ENCODE measurements around the gene SCARB2. TPM values are rescaled to one million over a fixed set of nuclear protein-coding genes. Genes with fewer than 3 reads are reported as not detected.

Gene SCARB2
- total RNA-seq, 1 donor, result 200 TPM

DNA sequence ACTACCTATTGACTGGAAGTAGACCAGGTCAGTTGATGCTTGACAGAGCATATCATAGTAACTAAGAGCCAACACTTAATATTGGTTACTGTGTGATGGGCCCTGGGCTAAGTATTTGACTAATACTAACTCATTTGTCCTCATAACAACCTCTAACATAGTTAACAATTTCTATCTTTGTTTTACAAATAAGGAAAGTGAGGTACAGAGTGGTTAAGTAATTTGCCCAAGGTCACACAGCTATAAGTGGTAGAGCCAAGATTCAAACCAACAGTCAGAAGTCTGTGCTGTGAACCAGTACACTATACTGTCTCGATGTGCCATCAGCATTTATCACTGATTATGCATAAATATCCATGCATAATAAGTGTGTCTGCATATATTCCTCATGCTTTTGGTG, 38.3 kb downstream of the SCARB2 start:
- Histone ChIP-seq H3K4me2 (ENCODE audit: insufficient read depth, low read length) (no peak overlapping the region), H3K27ac (ENCODE audit: low read depth, low read length) (no peak overlapping the region), H3K36me3 (ENCODE audit: insufficient read depth, low read length) (peaks cover 37% of the 10 kb centered on the region), H2AFZ (ENCODE audit: low read length) (no peak overlapping the region), H3K4me1 (ENCODE audit: insufficient read depth, low read length) (peaks cover 6% of the 10 kb centered on the region), H3K79me2 (ENCODE audit: insufficient read depth, low read length) (peaks cover 16% of the 10 kb centered on the region), H4K20me1 (ENCODE audit: insufficient read depth, low read length) (no peaks in the 10 kb centered on the region), H3K27me3 (ENCODE audit: insufficient read depth, low read length) (no peaks in the 10 kb centered on the region), H3K4me3 (ENCODE audit: insufficient read depth, low read length) (no peak overlapping the region), H3K9me3 (ENCODE audit: low read depth, low read length) (no peaks in the 10 kb centered on the region)
- DNase-seq (ENCODE audit: insufficient read length, low spot score, missing footprints), result no peak
- TF ChIP-seq, protein P1, sequence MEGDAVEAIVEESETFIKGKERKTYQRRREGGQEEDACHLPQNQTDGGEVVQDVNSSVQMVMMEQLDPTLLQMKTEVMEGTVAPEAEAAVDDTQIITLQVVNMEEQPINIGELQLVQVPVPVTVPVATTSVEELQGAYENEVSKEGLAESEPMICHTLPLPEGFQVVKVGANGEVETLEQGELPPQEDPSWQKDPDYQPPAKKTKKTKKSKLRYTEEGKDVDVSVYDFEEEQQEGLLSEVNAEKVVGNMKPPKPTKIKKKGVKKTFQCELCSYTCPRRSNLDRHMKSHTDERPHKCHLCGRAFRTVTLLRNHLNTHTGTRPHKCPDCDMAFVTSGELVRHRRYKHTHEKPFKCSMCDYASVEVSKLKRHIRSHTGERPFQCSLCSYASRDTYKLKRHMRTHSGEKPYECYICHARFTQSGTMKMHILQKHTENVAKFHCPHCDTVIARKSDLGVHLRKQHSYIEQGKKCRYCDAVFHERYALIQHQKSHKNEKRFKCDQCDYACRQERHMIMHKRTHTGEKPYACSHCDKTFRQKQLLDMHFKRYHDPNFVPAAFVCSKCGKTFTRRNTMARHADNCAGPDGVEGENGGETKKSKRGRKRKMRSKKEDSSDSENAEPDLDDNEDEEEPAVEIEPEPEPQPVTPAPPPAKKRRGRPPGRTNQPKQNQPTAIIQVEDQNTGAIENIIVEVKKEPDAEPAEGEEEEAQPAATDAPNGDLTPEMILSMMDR (IDR thresholded peaks at IDR 0.05; ENCODE audit: extremely low read depth, low read depth, low read length), result no peak

DNA sequence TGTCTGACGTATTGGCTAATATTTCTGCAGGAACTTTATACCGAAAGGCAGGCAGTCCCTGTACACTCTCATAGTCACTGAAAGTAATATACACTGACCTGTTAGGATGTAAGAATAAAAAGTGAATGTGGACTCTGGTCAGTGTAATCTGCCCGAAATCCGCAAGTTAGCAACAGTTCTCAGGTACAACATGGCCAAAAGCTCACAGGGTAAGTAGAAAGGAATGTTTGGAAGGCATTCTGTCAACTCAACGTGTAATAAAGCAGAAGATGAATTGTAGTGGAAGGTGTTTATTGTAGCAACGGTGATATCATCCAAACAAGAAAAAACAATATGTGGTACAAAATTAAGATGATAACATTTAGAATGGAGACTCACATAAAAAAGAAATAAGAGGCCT, 39.4 kb downstream of the SCARB2 start:
- Histone ChIP-seq H3K9me3 (ENCODE audit: low read depth, low read length) (no peaks in the 10 kb centered on the region), H4K20me1 (ENCODE audit: insufficient read depth, low read length) (no peaks in the 10 kb centered on the region), H3K79me2 (ENCODE audit: insufficient read depth, low read length) (peaks cover 9% of the 10 kb centered on the region), H2AFZ (ENCODE audit: low read length) (no peak overlapping the region), H3K36me3 (ENCODE audit: insufficient read depth, low read length) (peaks cover 35% of the 10 kb centered on the region), H3K4me3 (ENCODE audit: insufficient read depth, low read length) (no peak overlapping the region), H3K27me3 (ENCODE audit: insufficient read depth, low read length) (no peaks in the 10 kb centered on the region), H3K27ac (ENCODE audit: low read depth, low read length) (no peak overlapping the region), H3K4me2 (ENCODE audit: insufficient read depth, low read length) (no peak overlapping the region), H3K4me1 (ENCODE audit: insufficient read depth, low read length) (peaks cover 6% of the 10 kb centered on the region)
- DNase-seq (ENCODE audit: insufficient read length, low spot score, missing footprints), result no peak
- TF ChIP-seq, protein P1 (IDR thresholded peaks at IDR 0.05; ENCODE audit: extremely low read depth, low read depth, low read length), result no peak

DNA sequence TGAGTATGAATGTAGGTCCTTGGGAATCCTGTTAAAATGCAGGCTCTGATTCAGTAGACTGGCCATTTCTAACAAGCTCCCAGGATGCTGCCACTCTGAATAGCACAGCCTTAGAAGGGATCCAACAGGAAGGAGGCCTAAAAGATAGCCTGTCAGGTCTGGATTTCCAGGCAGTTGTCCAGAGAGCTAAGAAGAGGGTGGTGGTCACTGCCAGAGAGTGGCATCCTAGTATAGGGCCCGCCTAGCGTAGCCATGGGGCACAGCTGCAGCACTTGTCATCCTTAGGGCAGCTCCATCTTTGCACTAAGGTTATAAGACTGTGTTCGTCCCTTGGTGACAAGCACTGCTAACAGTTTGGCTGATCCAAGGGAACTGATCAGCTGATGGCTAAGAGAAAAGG, 44.9 kb downstream of the SCARB2 start:
- Histone ChIP-seq H3K4me1 (ENCODE audit: insufficient read depth, low read length) (no peaks in the 10 kb centered on the region), H3K9me3 (ENCODE audit: low read depth, low read length) (no peaks in the 10 kb centered on the region), H3K36me3 (ENCODE audit: insufficient read depth, low read length) (peaks cover 43% of the 10 kb centered on the region), H3K27me3 (ENCODE audit: insufficient read depth, low read length) (no peaks in the 10 kb centered on the region), H3K4me2 (ENCODE audit: insufficient read depth, low read length) (no peak overlapping the region), H3K4me3 (ENCODE audit: insufficient read depth, low read length) (no peak overlapping the region), H2AFZ (ENCODE audit: low read length) (no peak overlapping the region), H3K27ac (ENCODE audit: low read depth, low read length) (no peak overlapping the region), H3K79me2 (ENCODE audit: insufficient read depth, low read length) (no peaks in the 10 kb centered on the region), H4K20me1 (ENCODE audit: insufficient read depth, low read length) (no peaks in the 10 kb centered on the region)
- DNase-seq (ENCODE audit: insufficient read length, low spot score, missing footprints), result no peak
- TF ChIP-seq, protein P1 (IDR thresholded peaks at IDR 0.05; ENCODE audit: extremely low read depth, low read depth, low read length), result no peak

DNA sequence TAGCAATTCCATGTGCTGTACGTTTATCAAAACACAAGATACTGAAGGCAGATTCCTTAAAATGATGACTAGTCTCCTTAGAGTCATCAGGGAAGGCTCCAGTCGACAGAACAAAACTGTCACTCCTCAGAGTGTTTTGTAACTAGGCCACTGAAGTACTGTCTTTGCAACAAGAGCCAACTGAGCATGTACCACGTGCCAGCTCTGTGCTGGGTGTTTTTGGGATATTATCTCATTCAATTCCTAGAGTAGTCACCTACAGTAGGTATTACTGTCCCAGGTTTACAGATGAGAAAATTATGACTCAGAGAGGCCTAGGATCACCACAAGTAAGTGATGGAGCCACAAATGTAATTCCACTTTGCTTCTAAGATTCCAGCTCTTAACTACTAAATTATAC, 47.1 kb downstream of the SCARB2 start:
- no peaks in the 10 kb centered on the region for H4K20me1 ChIP-seq (ENCODE audit: insufficient read depth, low read length)

More for the DNA sequence above, 47.1 kb downstream of the SCARB2 start:
- Histone ChIP-seq H3K27ac (ENCODE audit: low read depth, low read length) (no peak overlapping the region), H3K4me2 (ENCODE audit: insufficient read depth, low read length) (no peak overlapping the region), H3K4me3 (ENCODE audit: insufficient read depth, low read length) (no peak overlapping the region), H2AFZ (ENCODE audit: low read length) (no peak overlapping the region), H3K9me3 (ENCODE audit: low read depth, low read length) (no peaks in the 10 kb centered on the region), H3K36me3 (ENCODE audit: insufficient read depth, low read length) (peaks cover 55% of the 10 kb centered on the region), H3K4me1 (ENCODE audit: insufficient read depth, low read length) (no peaks in the 10 kb centered on the region), H3K27me3 (ENCODE audit: insufficient read depth, low read length) (no peaks in the 10 kb centered on the region), H3K79me2 (ENCODE audit: insufficient read depth, low read length) (no peaks in the 10 kb centered on the region)
- DNase-seq (ENCODE audit: insufficient read length, low spot score, missing footprints), result no peak
- TF ChIP-seq, protein P1 (IDR thresholded peaks at IDR 0.05; ENCODE audit: extremely low read depth, low read depth, low read length), result no peak

Data from osteoblast (primary cell).